ENCODE results near the gene OXSR1.

- TF ChIP-seq CTCF (IDR thresholded peaks at IDR 0.05) (no peak), POLR2A (IDR thresholded peaks at IDR 0.05) (no peak)
These were observed 37.6 kb upstream of the OXSR1 start for GRCh38 chr3:38127611-38128302.

Measured in esophagus squamous epithelium (tissue), 4 donors.